Suprapubic skin (tissue), 3 donors: ENCODE results near the gene LRRC8E.

Experiments
- CTCF ChIP-seq, 2 donors: fragments of 200-600 bp in 1 of 2; fragments of 450-650 bp in 1 of 2; sonication (generic) in 1 of 2; IDR thresholded peaks; one replicate each; pipeline ENCODE4 v1.5.1; 2016 to 2019; ENCODE audit warnings: antibody characterized with exemption in 2 of 2, mild to moderate bottlenecking in 1 of 2, moderate library complexity in 1 of 2
- POLR2A ChIP-seq, 2 donors: fragments of 450-650 bp; IDR thresholded peaks; one replicate each; pipeline ENCODE4 v1.6.1; 2017; ENCODE audit warnings: antibody characterized with exemption in 2 of 2, mild to moderate bottlenecking in 2 of 2, moderate library complexity in 2 of 2

- TF ChIP-seq CTCF (IDR thresholded peaks at IDR 0.05) = no peak
- TF ChIP-seq POLR2A (IDR thresholded peaks at IDR 0.05) = no peak
These were observed 512 bp downstream of the LRRC8E start for GRCh38 chr19:7888826-7889217.
